GM19043 (cell line): ENCODE data around the gene RACK1.
"Not testable (repeated sequence)": the region's sequence is repeated elsewhere in the genome, so short reads cannot be mapped to it uniquely, and the experiment has no call there.

Source experiments
- ATAC-seq: cut with Tn5 transposase; IDR thresholded peaks from one replicate; pipeline ENCODE4 v1.9.1; 2021; ENCODE audit warnings: low read depth; ENCODE audit not compliant: unreplicated experiment

RACK1 gene

DNA sequence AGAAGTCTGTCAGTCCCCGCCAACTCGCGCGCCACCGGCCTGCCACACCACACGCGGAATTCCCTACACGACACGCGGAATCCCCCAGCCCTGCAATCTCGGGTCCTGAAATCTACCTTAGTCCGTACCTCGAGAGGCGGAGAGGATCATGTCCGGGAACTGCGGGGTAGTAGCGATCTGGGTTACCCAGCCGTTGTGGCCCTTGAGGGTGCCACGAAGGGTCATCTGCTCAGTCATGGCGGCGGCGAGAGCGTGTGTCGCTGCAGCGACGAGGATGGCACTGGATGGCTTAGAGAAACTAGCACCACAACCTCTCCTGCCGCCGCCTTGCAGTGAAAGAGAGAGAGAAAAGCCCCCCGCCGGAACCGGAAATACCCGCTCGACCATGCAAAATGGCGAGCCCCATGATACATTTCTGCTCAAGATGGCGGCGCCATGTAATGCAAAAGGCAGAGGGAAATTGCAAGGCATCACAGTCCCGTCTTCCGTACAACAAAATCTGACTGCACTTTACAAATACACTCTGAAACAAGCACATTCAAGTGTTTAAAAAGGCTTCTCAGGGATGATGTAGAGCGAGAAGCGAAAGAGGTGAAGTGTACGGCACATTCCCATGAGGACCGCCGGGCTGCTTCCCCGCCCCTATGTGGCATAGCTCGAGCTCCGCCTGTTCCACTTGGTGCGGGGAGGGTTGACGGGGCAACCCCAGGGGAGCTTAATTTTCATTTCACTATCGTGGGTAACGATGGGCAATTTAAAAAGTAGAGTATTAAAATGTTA is at the start of gene RACK1:
TSS of gene RACK1 (minus strand) at position 343 of the 780 bp plus-strand sequence. CDS start at position 237, 106 bp downstream.
- ATAC-seq = peak; percentile 70

GRCh38 chr5:181287331-181287730 is 43.6 kb upstream of the RACK1 start:
- peak; percentile 98 for ATAC-seq

GRCh38 chr5:181285962-181286705 is 42.4 kb upstream of the RACK1 start:
- ATAC-seq = not testable (repeated sequence)

- not testable (repeated sequence) for ATAC-seq
Measured at GRCh38 chr5:181283841-181284755, 40.4 kb upstream of the RACK1 start.

GRCh38 chr5:181283347-181283746 is 39.6 kb upstream of the RACK1 start:
- no peak for ATAC-seq

DNA sequence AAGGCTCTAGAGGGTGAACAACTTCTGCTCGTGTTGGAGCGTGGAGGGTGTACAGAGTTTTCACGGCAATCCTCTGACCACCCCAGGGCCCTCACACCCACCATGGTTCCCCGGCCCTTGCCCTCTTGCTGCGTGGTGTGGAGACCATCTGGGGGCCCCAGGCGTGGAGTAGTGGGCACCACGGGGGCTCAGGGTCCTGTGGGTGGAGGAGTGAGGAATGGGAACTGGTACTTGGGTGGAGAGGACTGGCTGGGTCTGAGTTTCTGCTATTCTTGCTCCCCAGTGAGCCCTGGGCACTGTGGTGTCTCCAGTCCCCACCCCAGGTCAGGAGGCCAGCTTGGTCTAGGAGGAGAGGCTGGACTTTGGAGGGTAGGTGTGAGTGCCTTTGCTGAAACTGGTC is 39.2 kb upstream of the RACK1 start:
- no peak for ATAC-seq

DNA sequence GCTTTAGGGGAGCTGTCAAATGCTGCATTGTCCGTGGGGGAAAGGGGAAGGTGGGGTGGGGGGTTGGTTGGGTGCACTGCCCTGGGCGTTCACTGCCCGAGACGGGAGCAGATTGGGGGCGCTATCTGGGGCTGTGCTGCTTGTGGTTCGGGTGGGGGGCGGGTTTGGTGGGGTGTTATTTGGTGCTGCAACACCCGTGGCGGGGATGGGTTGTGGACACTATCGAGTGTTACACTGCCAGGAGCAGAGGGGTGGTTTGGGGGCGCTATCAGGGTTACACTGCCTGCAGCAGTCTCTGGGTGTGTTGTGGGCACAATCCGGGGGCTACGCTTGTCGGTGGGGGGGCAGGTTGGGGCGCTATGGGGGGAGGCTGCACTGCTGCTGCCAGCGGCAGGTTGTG is 38.7 kb upstream of the RACK1 start:
- not testable (repeated sequence) for ATAC-seq

DNA sequence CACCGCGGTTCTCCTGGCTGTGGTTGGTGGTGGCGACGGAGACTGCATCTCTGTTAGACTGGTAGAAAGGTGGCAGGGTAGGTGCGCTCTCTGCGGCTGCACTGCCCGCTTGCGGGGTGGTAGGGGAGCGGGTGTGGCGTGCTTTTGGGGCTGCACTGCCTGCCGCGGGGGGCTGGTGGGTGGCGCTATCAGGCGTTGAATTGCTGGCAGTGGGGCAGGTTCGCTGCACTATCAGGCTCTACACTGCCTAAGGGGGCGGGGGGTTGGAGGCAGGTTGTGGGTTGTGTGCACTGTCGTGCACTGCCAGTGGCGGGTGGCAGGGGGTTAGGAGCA is 38.2 kb upstream of the RACK1 start:
- no peak for ATAC-seq

DNA sequence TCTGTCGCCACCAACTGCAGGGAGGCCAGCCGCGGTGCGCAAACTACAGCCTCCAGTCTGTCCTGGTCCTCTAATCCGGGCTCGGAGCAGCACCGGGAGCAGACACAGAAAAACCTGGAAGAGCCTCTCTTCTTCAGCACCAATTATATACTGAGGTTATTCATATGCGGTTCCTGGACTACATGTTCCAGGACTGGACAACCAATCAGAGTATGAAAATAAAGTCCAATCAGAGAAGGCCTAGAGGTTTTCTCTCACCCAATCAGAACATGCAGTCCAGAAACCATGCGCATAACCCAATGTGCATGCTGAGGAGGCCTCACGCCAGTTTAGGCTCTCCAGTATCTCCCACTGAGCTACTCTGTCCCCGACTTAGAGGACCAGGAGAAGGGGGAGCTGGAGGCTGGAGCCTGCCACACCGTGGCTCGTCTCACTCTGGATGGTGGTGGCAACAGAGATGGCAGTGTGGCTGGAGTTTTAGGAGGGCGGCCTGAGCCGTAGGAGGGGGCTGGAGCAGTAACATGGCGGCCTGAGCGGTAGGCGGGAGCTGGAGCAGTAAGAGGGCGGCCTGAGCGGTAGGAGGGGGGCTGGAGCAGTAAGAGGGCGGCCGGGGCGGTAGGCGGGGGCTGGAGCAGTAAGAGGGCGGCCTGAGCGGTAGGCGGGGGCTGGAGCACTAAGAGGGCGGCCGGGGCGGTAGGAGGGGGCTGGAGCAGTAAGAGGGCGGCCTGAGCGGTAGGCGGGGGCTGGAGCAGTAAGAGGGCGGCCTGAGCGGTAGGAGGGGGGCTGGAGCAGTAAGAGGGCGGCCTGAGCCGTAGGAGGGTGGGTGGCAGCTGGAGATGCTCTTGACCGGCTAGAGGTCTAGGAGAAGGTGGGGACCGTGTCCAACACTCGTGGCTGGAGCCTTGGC is 37.6 kb upstream of the RACK1 start:
- no peak for ATAC-seq

- ATAC-seq = no peak
Measured at GRCh38 chr5:181280251-181280762, 36.6 kb upstream of the RACK1 start.

- ATAC-seq = not testable (repeated sequence)
Measured at GRCh38 chr5:181273433-181273744, 29.7 kb upstream of the RACK1 start.

DNA sequence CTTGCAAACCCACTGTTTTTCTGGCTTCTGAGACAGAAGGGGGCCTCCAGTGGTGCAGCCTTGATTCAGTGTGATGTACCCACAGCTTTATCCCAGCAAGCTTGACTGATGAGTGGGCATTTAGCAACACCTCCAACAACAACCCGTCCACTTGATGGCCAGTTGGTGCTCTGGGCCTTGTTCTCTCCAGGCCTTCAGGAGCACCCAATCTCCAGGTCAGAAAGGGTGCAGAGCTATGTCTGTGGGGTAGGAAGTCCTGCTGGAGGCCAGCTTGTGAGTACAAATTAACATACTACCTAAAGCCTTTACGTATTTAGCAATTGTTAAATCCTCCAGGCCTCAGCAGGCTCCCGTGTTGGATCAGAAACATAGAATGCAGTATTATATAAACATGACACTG is 27.4 kb upstream of the RACK1 start:
- no peak for ATAC-seq

GRCh38 chr5:181267907-181268306 is 24.2 kb upstream of the RACK1 start:
- ATAC-seq = not testable (repeated sequence)

- not testable (repeated sequence) for ATAC-seq
Measured at GRCh38 chr5:181267291-181267904, 23.7 kb upstream of the RACK1 start.

DNA sequence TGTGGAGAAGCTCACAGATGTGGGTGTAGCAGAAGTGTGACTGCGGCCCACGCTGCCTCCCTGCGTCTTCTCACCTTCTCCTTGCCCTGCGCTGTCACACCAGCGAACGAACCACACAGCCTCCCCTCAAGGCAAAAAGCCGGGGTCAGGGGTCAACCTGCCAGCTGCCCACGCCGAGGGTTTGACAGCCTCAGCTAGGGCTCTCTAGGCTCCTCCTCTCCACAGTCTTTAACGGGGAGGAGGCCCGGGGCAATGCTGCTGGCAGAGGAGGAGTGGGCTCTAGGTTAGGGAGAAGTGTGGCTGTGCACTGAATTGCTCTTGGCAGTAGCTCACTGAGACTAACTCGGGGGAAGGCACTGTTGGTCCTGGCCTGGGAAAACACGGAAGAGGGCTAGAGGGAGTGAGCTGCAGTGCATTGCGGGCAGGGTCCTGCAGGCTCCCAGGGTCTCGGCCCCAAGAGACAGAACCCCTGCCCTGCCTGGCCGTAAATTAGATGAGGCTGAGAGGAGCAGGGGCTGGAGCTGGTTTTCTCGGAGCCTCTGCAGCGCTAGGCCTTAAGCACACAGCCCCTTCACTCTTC is 21.5 kb upstream of the RACK1 start:
- ATAC-seq = no peak

- no peak for ATAC-seq
Measured at GRCh38 chr5:181263633-181264032, 19.9 kb upstream of the RACK1 start.

- ATAC-seq = peak; percentile 52
Measured at GRCh38 chr5:181261320-181262049, 17.8 kb upstream of the RACK1 start.

DNA sequence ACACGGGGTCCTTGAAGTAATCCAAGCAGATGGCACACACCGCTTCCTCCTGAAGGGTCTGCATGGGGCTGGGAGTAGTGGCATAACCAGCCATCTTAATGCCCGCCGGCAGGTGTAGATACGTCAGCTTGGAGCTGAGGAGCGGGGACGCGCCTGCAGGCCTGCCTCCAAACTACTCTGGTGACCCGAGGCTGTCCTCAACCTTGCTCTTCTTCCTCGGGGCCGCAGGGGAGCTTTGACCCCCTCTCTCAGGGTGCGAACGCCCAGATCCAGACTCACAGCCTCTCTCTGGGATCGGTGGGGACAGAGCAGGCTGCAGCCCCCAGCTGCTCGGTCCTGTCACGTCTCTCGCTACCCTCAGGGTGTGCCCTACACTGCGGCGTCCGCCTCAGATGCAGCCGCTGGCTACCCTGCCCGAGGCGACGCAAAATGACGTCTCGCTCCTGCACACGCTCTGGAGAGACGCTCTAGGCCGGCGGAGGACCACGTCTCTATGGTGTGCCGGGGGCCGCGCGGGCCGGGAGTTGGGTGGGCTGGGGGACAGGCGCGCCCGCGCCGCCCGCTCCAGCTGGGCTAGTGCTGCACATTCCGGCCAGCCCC is 17.1 kb upstream of the RACK1 start, which contains the start of gene TRIM52:
TSS of gene TRIM52 (minus strand) at position 424 of the 600 bp plus-strand sequence. CDS start at position 94, 330 bp downstream.
- peak; percentile 73 for ATAC-seq
